ENCODE results near the gene PAK3.

The PAK3 gene

GRCh38 chrX:111262086-111262485 is 166.1 kb downstream of the PAK3 start:
- no peak for DNase-seq (ENCODE audit: low read depth)

GRCh38 chrX:111264385-111264784 is 168.4 kb downstream of the PAK3 start:
- no peak for DNase-seq (ENCODE audit: low read depth)

GRCh38 chrX:111265486-111265885 is 169.5 kb downstream of the PAK3 start:
- no peak for DNase-seq (ENCODE audit: low read depth)

GRCh38 chrX:111268506-111268905 is 172.5 kb downstream of the PAK3 start:
- DNase-seq (ENCODE audit: low read depth): no peak

GRCh38 chrX:111270339-111270738 is 174.3 kb downstream of the PAK3 start, which contains the start of gene CAPN6:
TSS of gene CAPN6 (minus strand) at chrX:111270483. CDS start at chrX:111263936, 6,547 bp downstream.
- DNase-seq (ENCODE audit: low read depth): no peak

All from activated T-helper 1 cell treated with Interleukin-2 at 50 U/mL for 16 hours (primary cell).